Neural cell (in vitro differentiated cells): ENCODE measurements around the gene ZBP1. TPM values are rescaled to one million over a fixed set of nuclear protein-coding genes. Genes with fewer than 3 reads are reported as not detected.

Experiments used
- H2AFZ ChIP-seq: fragments of 200-600, 300-800 bp; sonication (generic), shearing (Covaris generic); 2 replicates; pipeline ENCODE4 v1.6.0; 2014; ENCODE audit warnings: low read depth, mild to moderate bottlenecking, antibody characterized with exemption, low read length, moderate library complexity
- H3F3A ChIP-seq: fragments of 200-600 bp; shearing (Covaris generic); 2 replicates; pipeline ENCODE4 v1.6.1; 2016; ENCODE audit warnings: mild to moderate bottlenecking, moderate library complexity, mixed read lengths, antibody characterized with exemption, low read length; ENCODE audit not compliant: insufficient read depth, poor library complexity, severe bottlenecking
- H3K27ac ChIP-seq: fragments of 200-600, 300-800 bp; sonication (generic), shearing (Covaris generic); 2 replicates; pipeline ENCODE4 v1.5.1; 2014; ENCODE audit warnings: mild to moderate bottlenecking, low read length, moderate library complexity
- H3K27me3 ChIP-seq: fragments of 300-800, 200-600 bp; sonication (generic), shearing (Covaris generic); 2 replicates; pipeline ENCODE4 v1.6.0; 2014; ENCODE audit warnings: mild to moderate bottlenecking, low read depth, low read length, moderate library complexity; ENCODE audit not compliant: insufficient read depth
- H3K36me3 ChIP-seq: fragments of 300-800, 200-600 bp; sonication (generic), shearing (Covaris generic); 2 replicates; pipeline ENCODE4 v1.5.1; 2014; ENCODE audit warnings: mild to moderate bottlenecking, antibody characterized with exemption, low read length, moderate library complexity; ENCODE audit not compliant: insufficient read depth
- H3K4me2 ChIP-seq: fragments of 300-800, 200-600 bp; sonication (generic), shearing (Covaris generic); 2 replicates; pipeline ENCODE4 v1.6.0; 2014; ENCODE audit warnings: mild to moderate bottlenecking, low read length
- H3K4me3 ChIP-seq: fragments of 300-800, 200-600 bp; sonication (generic), shearing (Covaris generic); 2 replicates; pipeline ENCODE4 v1.5.1; 2014; ENCODE audit warnings: mild to moderate bottlenecking, low read length, moderate library complexity
- H3K79me2 ChIP-seq: fragments of 200-600 bp; shearing (Covaris generic); replicated peaks from 2 replicates; pipeline ENCODE4 v1.6.0; 2014; ENCODE audit warnings: mild to moderate bottlenecking, low read length, moderate library complexity; ENCODE audit not compliant: insufficient read depth
- H3K9ac ChIP-seq: fragments of 300-800, 200-600 bp; sonication (generic), shearing (Covaris generic); 2 replicates; pipeline ENCODE4 v1.6.1; 2016; ENCODE audit warnings: mild to moderate bottlenecking, low read length, mixed read lengths
- H3K9me2 ChIP-seq: fragments of 200-600 bp; shearing (Covaris generic); 2 replicates; pipeline ENCODE4 v1.6.1; 2016; ENCODE audit warnings: mild to moderate bottlenecking, low read length, mixed read lengths; ENCODE audit not compliant: insufficient read depth
- H3K9me3 ChIP-seq: fragments of 200-600, 300-800 bp; sonication (generic), shearing (Covaris generic); 2 replicates; pipeline ENCODE4 v1.6.1; 2016; ENCODE audit warnings: mild to moderate bottlenecking, mixed run types, low read length, moderate library complexity, mixed read lengths
- H4K20me1 ChIP-seq: fragments of 200-600 bp; shearing (Covaris generic); 2 replicates; pipeline ENCODE4 v1.6.1; 2016; ENCODE audit warnings: mild to moderate bottlenecking, mixed run types; ENCODE audit not compliant: insufficient read depth
- CTCF ChIP-seq: fragments of 450-650 bp; IDR thresholded peaks from 2 replicates; pipeline ENCODE4 v1.5.1; 2014; ENCODE audit warnings: antibody characterized with exemption, mild to moderate bottlenecking, moderate library complexity; ENCODE audit not compliant: poor library complexity, severe bottlenecking
- EP300 ChIP-seq: fragments of 450-650 bp; conservative IDR thresholded peaks from 2 replicates; pipeline ENCODE4 v1.6.1; 2014; ENCODE audit warnings: antibody characterized with exemption, mild to moderate bottlenecking, moderate library complexity; ENCODE audit not compliant: poor library complexity, severe bottlenecking
- EZH2 ChIP-seq: fragments of 200-600, 300-800 bp; shearing (Covaris generic), sonication (generic); IDR thresholded peaks from 2 replicates; pipeline ENCODE4 v1.6.1; 2014; ENCODE audit warnings: antibody characterized with exemption, low read length, borderline replicate concordance, mild to moderate bottlenecking; ENCODE audit not compliant: insufficient read depth, poor library complexity, severe bottlenecking
- MXI1 ChIP-seq: fragments of 450-650 bp; conservative IDR thresholded peaks from 2 replicates; pipeline ENCODE4 v1.6.1; 2014; ENCODE audit warnings: antibody characterized with exemption, mild to moderate bottlenecking; ENCODE audit not compliant: poor library complexity, severe bottlenecking
- POLR2AphosphoS5 ChIP-seq: IDR thresholded peaks from 2 replicates; pipeline ENCODE4 v1.6.1; 2012
- RAD21 ChIP-seq: fragments of 450-650 bp; conservative IDR thresholded peaks from 2 replicates; pipeline ENCODE4 v1.6.1; 2014; ENCODE audit warnings: antibody characterized with exemption, mild to moderate bottlenecking, moderate library complexity
- SMC3 ChIP-seq: fragments of 450-650 bp; conservative IDR thresholded peaks from 2 replicates; pipeline ENCODE4 v1.6.1; 2014; ENCODE audit warnings: antibody characterized with exemption, mild to moderate bottlenecking, moderate library complexity; ENCODE audit not compliant: poor library complexity
- TAF1 ChIP-seq: IDR thresholded peaks from 2 replicates; pipeline ENCODE4 v1.6.1; 2012; ENCODE audit warnings: low read depth
- polyA plus RNA-seq: library from polyadenylated mRNA; depleted of rRNA; stranded (reverse); fragments of >200 nt; gene quantifications from 2 replicates; pipeline ENCODE4 v1.2.3, GENCODE V29; 2014
- TF ChIP-seq, protein P1 (sequence below): IDR thresholded peaks from 2 replicates; pipeline ENCODE4 v1.6.1; 2012; ENCODE audit warnings: borderline replicate concordance

The ZBP1 gene
- polyA plus RNA-seq, 1 donor from 2014 or later = not detected

- Histone ChIP-seq H3K79me2 (no peaks in the 10 kb centered on the region), H3K4me3 (no peak overlapping the region), H3K9me3 (no peaks in the 10 kb centered on the region), H3K36me3 (no peaks in the 10 kb centered on the region), H3K9ac (no peak overlapping the region), H3K9me2 (no peaks in the 10 kb centered on the region), H3K27ac (no peak overlapping the region), H2AFZ (no peak overlapping the region), H3F3A (no peaks in the 10 kb centered on the region), H4K20me1 (no peaks in the 10 kb centered on the region), H3K4me2 (no peak overlapping the region), H3K27me3 (no peaks in the 10 kb centered on the region)
- TF ChIP-seq RAD21 (no peak), EZH2 (no peak), SMC3 (no peak), EP300 (no peak), CTCF (no peak), POLR2AphosphoS5 (no peak)
Observed at GRCh38 chr20:57589123-57589727, 31.0 kb downstream of the ZBP1 start.

DNA sequence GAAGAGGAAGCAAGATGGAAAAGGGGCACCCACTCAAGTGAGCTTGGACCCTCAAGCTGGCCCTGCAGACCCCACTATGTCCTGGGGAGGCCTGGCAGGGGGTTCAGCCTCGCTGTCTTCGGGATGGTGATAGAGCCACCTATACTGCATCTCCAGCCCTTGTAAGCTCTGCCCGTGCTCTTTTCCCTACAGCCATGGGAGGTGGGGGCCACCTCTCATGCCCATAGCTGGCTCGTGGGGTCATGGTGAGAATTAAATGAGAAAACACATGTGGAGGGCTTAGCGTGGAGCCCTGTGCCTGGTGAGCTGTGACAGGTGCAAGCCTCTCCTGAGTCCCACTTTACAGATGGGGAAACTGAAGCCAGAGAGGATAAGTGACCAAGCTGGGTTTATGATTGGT is 31.6 kb downstream of the ZBP1 start:
- TF ChIP-seq, protein P1, sequence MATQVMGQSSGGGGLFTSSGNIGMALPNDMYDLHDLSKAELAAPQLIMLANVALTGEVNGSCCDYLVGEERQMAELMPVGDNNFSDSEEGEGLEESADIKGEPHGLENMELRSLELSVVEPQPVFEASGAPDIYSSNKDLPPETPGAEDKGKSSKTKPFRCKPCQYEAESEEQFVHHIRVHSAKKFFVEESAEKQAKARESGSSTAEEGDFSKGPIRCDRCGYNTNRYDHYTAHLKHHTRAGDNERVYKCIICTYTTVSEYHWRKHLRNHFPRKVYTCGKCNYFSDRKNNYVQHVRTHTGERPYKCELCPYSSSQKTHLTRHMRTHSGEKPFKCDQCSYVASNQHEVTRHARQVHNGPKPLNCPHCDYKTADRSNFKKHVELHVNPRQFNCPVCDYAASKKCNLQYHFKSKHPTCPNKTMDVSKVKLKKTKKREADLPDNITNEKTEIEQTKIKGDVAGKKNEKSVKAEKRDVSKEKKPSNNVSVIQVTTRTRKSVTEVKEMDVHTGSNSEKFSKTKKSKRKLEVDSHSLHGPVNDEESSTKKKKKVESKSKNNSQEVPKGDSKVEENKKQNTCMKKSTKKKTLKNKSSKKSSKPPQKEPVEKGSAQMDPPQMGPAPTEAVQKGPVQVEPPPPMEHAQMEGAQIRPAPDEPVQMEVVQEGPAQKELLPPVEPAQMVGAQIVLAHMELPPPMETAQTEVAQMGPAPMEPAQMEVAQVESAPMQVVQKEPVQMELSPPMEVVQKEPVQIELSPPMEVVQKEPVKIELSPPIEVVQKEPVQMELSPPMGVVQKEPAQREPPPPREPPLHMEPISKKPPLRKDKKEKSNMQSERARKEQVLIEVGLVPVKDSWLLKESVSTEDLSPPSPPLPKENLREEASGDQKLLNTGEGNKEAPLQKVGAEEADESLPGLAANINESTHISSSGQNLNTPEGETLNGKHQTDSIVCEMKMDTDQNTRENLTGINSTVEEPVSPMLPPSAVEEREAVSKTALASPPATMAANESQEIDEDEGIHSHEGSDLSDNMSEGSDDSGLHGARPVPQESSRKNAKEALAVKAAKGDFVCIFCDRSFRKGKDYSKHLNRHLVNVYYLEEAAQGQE = no peak
- no peak for TF ChIP-seq EP300
- no peak for TF ChIP-seq RAD21
- TF ChIP-seq TAF1 = no peak
- TF ChIP-seq CTCF = no peak
- no peak for TF ChIP-seq EZH2
- TF ChIP-seq SMC3 = no peak
- no peak for TF ChIP-seq MXI1
- TF ChIP-seq POLR2AphosphoS5 = no peak
- Histone ChIP-seq H2AFZ (no peak overlapping the region), H3K9ac (no peak overlapping the region), H3K27ac (no peak overlapping the region), H3K9me2 (no peaks in the 10 kb centered on the region), H3K27me3 (no peaks in the 10 kb centered on the region), H4K20me1 (no peaks in the 10 kb centered on the region), H3K4me2 (no peak overlapping the region), H3K4me3 (no peak overlapping the region), H3K36me3 (no peaks in the 10 kb centered on the region), H3F3A (no peaks in the 10 kb centered on the region), H3K9me3 (no peaks in the 10 kb centered on the region), H3K79me2 (no peaks in the 10 kb centered on the region)
